Liver (tissue), 9 donors: ENCODE data around the gene KRT75. TPM values are rescaled to one million over a fixed set of nuclear protein-coding genes. Genes with fewer than 3 reads are reported as not detected.

Experiments used
- DNase-seq: peaks from one replicate; pipeline ENCODE4 v3.0.0-alpha.2; 2017; ENCODE audit warnings: low spot score
- H3K27ac ChIP-seq, 2 donors: one replicate each; pipeline ENCODE4 v1.7.0; 2013; ENCODE audit warnings: inconsistent platforms in 2 of 2, low read length in 2 of 2, control low read depth in 1 of 2, low read depth in 1 of 2, mild to moderate bottlenecking in 1 of 2
- H3K27me3 ChIP-seq, 4 donors: one replicate each; pipeline versions ENCODE4 v1.6.1 to v1.7.0; 2013; ENCODE audit warnings: low read length in 3 of 4, inconsistent platforms in 1 of 4, mild to moderate bottlenecking in 1 of 4, moderate library complexity in 1 of 4; ENCODE audit not compliant: control insufficient read depth in 4 of 4, insufficient read depth in 4 of 4
- H3K36me3 ChIP-seq, 4 donors: one replicate each; pipeline versions ENCODE4 v1.6.1 to v1.7.0; 2013; ENCODE audit warnings: low read length in 3 of 4, mild to moderate bottlenecking in 3 of 4, low read depth in 1 of 4, moderate library complexity in 1 of 4; ENCODE audit not compliant: control insufficient read depth in 4 of 4, insufficient read depth in 3 of 4
- H3K4me1 ChIP-seq, 4 donors: one replicate each; pipeline versions ENCODE4 v1.6.1 to v1.7.0; 2013; ENCODE audit warnings: low read length in 3 of 4, mild to moderate bottlenecking in 3 of 4, moderate library complexity in 1 of 4; ENCODE audit not compliant: control insufficient read depth in 4 of 4, insufficient read depth in 4 of 4
- H3K4me3 ChIP-seq, 3 donors: one replicate each; pipeline versions ENCODE4 v1.6.1 to v1.7.0; 2013; ENCODE audit warnings: low read length in 3 of 3, control low read depth in 1 of 3, low read depth in 1 of 3, mild to moderate bottlenecking in 1 of 3
- H3K9ac ChIP-seq, 2 donors: one replicate each; pipeline ENCODE4 v1.7.0; 2013; ENCODE audit warnings: low read length in 2 of 2, mild to moderate bottlenecking in 2 of 2, moderate library complexity in 2 of 2, control low read depth in 1 of 2, low read depth in 1 of 2
- H3K9me3 ChIP-seq, 4 donors: one replicate each; pipeline versions ENCODE4 v1.6.1 to v1.7.0; 2013; ENCODE audit warnings: low read length in 3 of 4; ENCODE audit not compliant: control insufficient read depth in 4 of 4
- EGR1 ChIP-seq, 2 donors: IDR thresholded peaks; 2 replicates each; pipeline ENCODE4 v1.6.1; 2016 to 2018; ENCODE audit warnings: antibody characterized with exemption in 2 of 2, low read depth in 2 of 2
- FOXA1 ChIP-seq: IDR thresholded peaks from 2 replicates; pipeline ENCODE4 v1.6.1; 2016; ENCODE audit warnings: antibody characterized with exemption
- FOXA2 ChIP-seq: IDR thresholded peaks from 2 replicates; pipeline ENCODE4 v1.6.1; 2016; ENCODE audit warnings: antibody characterized with exemption
- GABPA ChIP-seq, 2 donors: IDR thresholded peaks in 1 of 2; conservative IDR thresholded peaks in 1 of 2; 2 replicates each; pipeline ENCODE4 v1.6.1; 2016; ENCODE audit warnings: antibody characterized with exemption in 2 of 2, mild to moderate bottlenecking in 1 of 2, moderate library complexity in 1 of 2
- HNF4A ChIP-seq, 2 donors: conservative IDR thresholded peaks; 2 replicates each; pipeline ENCODE4 v1.6.1; 2016; ENCODE audit warnings: antibody characterized with exemption in 2 of 2, mild to moderate bottlenecking in 2 of 2
- HNF4G ChIP-seq: IDR thresholded peaks from 2 replicates; pipeline ENCODE4 v1.6.1; 2016; ENCODE audit warnings: antibody characterized with exemption
- JUND ChIP-seq, 2 donors: IDR thresholded peaks; 2 replicates each; pipeline ENCODE4 v1.6.1; 2016; ENCODE audit warnings: antibody characterized with exemption in 2 of 2
- MAX ChIP-seq: IDR thresholded peaks from 2 replicates; pipeline ENCODE4 v1.6.1; 2016; ENCODE audit warnings: antibody characterized with exemption
- NR2F2 ChIP-seq: IDR thresholded peaks from 2 replicates; pipeline ENCODE4 v1.6.1; 2016; ENCODE audit warnings: antibody characterized with exemption
- RAD21 ChIP-seq, 2 donors: IDR thresholded peaks; 2 replicates each; pipeline ENCODE4 v1.6.1; 2016; ENCODE audit warnings: antibody characterized with exemption in 2 of 2, mild to moderate bottlenecking in 2 of 2
- SP1 ChIP-seq: IDR thresholded peaks from 2 replicates; pipeline ENCODE4 v1.6.1; 2018; ENCODE audit warnings: antibody characterized with exemption, mild to moderate bottlenecking
- TAF1 ChIP-seq: conservative IDR thresholded peaks from 2 replicates; pipeline ENCODE4 v1.6.1; 2016; ENCODE audit warnings: antibody characterized with exemption, mild to moderate bottlenecking
- YY1 ChIP-seq: IDR thresholded peaks from 2 replicates; pipeline ENCODE4 v1.6.1; 2016; ENCODE audit warnings: antibody characterized with exemption, mild to moderate bottlenecking
- WGBS: extraction: QIAGEN DNeasy Blood & Tissue Kit; methylation state at CpG from one replicate; pipeline ENCODE4 v1.1.7; 2013; 5-methylcytosine and 5-hydroxymethylcytosine counted together
- polyA plus RNA-seq, 2 donors: library from polyadenylated mRNA; stranded (reverse) in 1 of 2; unstranded in 1 of 2; fragments of 200-250 nt in 1 of 2; fragments of >200 nt in 1 of 2; fragmentation: Nextera tagmentation in 1 of 2; extraction: Ambion mirVana in 1 of 2; gene quantifications; one replicate each; pipeline versions ENCODE4 v1.2.1 to v1.2.3, GENCODE V29; 2013 to 2015
- total RNA-seq, 2 donors: library from RNA; depleted of rRNA; stranded (reverse); fragments of >200 nt; gene quantifications; one replicate each; pipeline ENCODE4 v1.2.3, GENCODE V29; 2014
- TF ChIP-seq, protein P1 (sequence below): fragments of 150-350 bp; IDR thresholded peaks from 2 replicates; pipeline ENCODE4 v1.5.1; 2017; ENCODE audit warnings: improper control_type of control experiment, low read depth, low read length; ENCODE audit not compliant: missing input control
- TF ChIP-seq, protein P2 (sequence below): IDR thresholded peaks from 2 replicates; pipeline ENCODE4 v1.6.1; 2016; ENCODE audit warnings: antibody characterized with exemption
- TF ChIP-seq, protein P3 (sequence below): IDR thresholded peaks from 2 replicates; pipeline ENCODE4 v1.6.1; 2016; ENCODE audit warnings: antibody characterized with exemption
- TF ChIP-seq, protein P4 (sequence below): IDR thresholded peaks from 2 replicates; pipeline ENCODE4 v1.6.1; 2016; ENCODE audit warnings: antibody characterized with exemption, mild to moderate bottlenecking
- donor health status: healthy.
- donor health status: healthy.
- donor health status: healthy.
- donor health status: healthy.
- donor health status: healthy.

The KRT75 gene
- total and polyA plus RNA-seq, 4 donors, result not detected

DNA sequence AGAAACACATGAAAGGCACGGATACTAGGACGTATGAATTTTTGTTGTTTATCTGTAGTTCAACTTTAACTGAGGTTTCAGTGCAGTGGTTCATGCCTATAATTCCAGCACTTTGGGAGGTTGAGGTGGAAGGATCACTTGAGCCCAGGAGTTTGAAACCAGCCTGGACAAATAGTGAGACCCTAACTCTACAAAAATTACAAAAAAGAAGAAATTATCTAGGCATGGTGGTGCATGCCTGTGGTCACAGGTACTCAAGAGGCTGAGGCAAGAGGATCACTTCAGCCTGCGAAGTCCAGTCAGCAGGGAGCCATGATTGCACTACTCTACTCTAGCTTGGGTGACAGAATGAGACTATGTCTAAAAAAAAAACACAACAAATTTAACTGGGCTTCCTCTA lies 9.8 kb upstream of the KRT75 start:
- 91% methylated on average over 3 of the region's 3 CpGs for WGBS
- H3K27me3 ChIP-seq, result peaks cover 0 to 8% (median 0%) of the 10 kb centered on the region in 4 donors
- no peak overlapping the region for H3K9ac ChIP-seq
- H3K4me3 ChIP-seq, result no peak overlapping the region
- no peak overlapping the region for H3K27ac ChIP-seq
- no peak for DNase-seq
- no peak for TF ChIP-seq TAF1
- no peak for TF ChIP-seq GABPA (IDR thresholded peaks at IDR 0.05 in 1 of 2, conservative IDR thresholded peaks at IDR 0.05 in 1 of 2)
- TF ChIP-seq SP1, result no peak
- no peak for TF ChIP-seq MAX
- TF ChIP-seq FOXA2, result no peak
- no peak for TF ChIP-seq HNF4A (conservative IDR thresholded peaks at IDR 0.05)
- no peak for TF ChIP-seq YY1
- no peak for TF ChIP-seq HNF4G
- H3K36me3 ChIP-seq, result no peaks in the 10 kb centered on the region
- H3K4me1 ChIP-seq, result no peaks in the 10 kb centered on the region
- H3K9me3 ChIP-seq, result no peaks in the 10 kb centered on the region

DNA sequence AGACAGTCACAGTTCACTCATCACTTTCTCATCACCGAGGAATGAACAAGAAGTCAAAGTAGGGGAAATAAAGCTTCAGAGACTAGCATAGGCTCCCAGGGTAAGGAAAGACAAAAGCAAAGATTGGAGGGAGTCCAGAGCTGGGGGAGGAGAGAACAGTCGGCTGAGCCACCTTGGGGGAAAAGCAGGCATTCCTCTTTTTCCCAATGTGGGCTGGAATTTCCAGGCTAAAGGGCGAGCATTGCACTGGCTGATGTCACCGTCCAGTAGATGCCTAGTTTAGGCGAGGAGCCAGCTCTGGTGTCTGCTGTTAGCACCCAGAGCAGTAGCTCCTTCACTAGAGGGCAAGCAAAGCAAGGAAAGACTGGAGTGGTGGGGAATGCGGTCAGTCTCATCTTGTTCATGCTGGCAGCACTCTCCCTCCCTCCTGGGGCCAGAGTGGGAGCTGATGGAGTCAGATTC lies 8.5 kb upstream of the KRT75 start:
- Histone ChIP-seq H3K4me3 (no peak overlapping the region), H3K4me1 (no peaks in the 10 kb centered on the region), H3K9me3 (no peaks in the 10 kb centered on the region), H3K9ac (no peak overlapping the region), H3K27ac (no peak overlapping the region), H3K36me3 (no peaks in the 10 kb centered on the region), H3K27me3 (peaks cover 0 to 8% (median 0%) of the 10 kb centered on the region in 4 donors)
- no peak for TF ChIP-seq FOXA2
- no peak for TF ChIP-seq YY1
- DNase-seq, result no peak
- WGBS, result 36% methylated on average over 6 of the region's 6 CpGs

DNA sequence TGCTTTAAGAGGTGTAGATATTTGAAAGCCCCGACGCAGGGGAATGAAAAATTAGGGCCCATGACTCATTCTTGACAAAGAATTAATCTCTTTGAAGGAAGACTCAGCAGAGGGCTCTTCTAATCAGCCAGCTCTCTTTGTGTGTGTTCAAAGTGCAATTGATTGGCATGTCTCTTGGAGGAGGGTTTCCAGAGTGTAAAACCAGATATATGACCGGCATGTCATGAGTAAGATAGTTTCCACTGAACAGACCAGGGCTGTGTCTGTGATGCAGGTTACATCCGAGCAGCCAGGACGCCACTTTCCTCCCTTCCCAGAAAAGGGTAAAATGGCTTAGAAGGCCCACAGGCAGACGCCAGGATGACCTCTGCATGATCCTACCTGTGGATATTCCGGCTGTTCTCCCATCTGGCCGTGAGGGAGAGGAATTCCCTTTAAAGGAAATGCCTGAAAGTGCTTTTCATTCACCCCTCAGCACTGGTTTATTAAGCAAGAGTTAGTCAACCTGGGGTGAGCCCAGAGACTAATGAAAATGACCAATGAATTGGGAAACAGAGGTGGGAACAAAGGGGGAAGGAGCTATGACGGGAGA lies 7.2 kb upstream of the KRT75 start:
- no peak overlapping the region for H3K9ac ChIP-seq
- H3K27ac ChIP-seq, result no peak overlapping the region
- WGBS, result 58% methylated on average over 9 of the region's 9 CpGs
- H3K36me3 ChIP-seq, result no peaks in the 10 kb centered on the region
- no peaks in the 10 kb centered on the region for H3K4me1 ChIP-seq
- no peak for DNase-seq
- H3K9me3 ChIP-seq, result no peaks in the 10 kb centered on the region
- H3K4me3 ChIP-seq, result no peak overlapping the region
- peaks cover 0 to 8% (median 0%) of the 10 kb centered on the region in 4 donors for H3K27me3 ChIP-seq
- TF ChIP-seq RAD21 (IDR thresholded peaks at IDR 0.05) (no peak), FOXA1 (no peak), HNF4G (no peak), YY1 (no peak), NR2F2 (no peak), TAF1 (no peak), SP1 (no peak), GABPA (IDR thresholded peaks at IDR 0.05 in 1 of 2, conservative IDR thresholded peaks at IDR 0.05 in 1 of 2) (no peak), EGR1 (IDR thresholded peaks at IDR 0.05; ENCODE audit: low read depth in 2 of 2) (no peak), JUND (IDR thresholded peaks at IDR 0.05) (no peak)
- TF ChIP-seq, protein P1, sequence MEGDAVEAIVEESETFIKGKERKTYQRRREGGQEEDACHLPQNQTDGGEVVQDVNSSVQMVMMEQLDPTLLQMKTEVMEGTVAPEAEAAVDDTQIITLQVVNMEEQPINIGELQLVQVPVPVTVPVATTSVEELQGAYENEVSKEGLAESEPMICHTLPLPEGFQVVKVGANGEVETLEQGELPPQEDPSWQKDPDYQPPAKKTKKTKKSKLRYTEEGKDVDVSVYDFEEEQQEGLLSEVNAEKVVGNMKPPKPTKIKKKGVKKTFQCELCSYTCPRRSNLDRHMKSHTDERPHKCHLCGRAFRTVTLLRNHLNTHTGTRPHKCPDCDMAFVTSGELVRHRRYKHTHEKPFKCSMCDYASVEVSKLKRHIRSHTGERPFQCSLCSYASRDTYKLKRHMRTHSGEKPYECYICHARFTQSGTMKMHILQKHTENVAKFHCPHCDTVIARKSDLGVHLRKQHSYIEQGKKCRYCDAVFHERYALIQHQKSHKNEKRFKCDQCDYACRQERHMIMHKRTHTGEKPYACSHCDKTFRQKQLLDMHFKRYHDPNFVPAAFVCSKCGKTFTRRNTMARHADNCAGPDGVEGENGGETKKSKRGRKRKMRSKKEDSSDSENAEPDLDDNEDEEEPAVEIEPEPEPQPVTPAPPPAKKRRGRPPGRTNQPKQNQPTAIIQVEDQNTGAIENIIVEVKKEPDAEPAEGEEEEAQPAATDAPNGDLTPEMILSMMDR, result no peak
- TF ChIP-seq, protein P2, sequence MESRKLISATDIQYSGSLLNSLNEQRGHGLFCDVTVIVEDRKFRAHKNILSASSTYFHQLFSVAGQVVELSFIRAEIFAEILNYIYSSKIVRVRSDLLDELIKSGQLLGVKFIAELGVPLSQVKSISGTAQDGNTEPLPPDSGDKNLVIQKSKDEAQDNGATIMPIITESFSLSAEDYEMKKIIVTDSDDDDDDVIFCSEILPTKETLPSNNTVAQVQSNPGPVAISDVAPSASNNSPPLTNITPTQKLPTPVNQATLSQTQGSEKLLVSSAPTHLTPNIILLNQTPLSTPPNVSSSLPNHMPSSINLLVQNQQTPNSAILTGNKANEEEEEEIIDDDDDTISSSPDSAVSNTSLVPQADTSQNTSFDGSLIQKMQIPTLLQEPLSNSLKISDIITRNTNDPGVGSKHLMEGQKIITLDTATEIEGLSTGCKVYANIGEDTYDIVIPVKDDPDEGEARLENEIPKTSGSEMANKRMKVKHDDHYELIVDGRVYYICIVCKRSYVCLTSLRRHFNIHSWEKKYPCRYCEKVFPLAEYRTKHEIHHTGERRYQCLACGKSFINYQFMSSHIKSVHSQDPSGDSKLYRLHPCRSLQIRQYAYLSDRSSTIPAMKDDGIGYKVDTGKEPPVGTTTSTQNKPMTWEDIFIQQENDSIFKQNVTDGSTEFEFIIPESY, result no peak
- TF ChIP-seq, protein P3, sequence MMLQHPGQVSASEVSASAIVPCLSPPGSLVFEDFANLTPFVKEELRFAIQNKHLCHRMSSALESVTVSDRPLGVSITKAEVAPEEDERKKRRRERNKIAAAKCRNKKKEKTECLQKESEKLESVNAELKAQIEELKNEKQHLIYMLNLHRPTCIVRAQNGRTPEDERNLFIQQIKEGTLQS, result no peak
- TF ChIP-seq, protein P4, sequence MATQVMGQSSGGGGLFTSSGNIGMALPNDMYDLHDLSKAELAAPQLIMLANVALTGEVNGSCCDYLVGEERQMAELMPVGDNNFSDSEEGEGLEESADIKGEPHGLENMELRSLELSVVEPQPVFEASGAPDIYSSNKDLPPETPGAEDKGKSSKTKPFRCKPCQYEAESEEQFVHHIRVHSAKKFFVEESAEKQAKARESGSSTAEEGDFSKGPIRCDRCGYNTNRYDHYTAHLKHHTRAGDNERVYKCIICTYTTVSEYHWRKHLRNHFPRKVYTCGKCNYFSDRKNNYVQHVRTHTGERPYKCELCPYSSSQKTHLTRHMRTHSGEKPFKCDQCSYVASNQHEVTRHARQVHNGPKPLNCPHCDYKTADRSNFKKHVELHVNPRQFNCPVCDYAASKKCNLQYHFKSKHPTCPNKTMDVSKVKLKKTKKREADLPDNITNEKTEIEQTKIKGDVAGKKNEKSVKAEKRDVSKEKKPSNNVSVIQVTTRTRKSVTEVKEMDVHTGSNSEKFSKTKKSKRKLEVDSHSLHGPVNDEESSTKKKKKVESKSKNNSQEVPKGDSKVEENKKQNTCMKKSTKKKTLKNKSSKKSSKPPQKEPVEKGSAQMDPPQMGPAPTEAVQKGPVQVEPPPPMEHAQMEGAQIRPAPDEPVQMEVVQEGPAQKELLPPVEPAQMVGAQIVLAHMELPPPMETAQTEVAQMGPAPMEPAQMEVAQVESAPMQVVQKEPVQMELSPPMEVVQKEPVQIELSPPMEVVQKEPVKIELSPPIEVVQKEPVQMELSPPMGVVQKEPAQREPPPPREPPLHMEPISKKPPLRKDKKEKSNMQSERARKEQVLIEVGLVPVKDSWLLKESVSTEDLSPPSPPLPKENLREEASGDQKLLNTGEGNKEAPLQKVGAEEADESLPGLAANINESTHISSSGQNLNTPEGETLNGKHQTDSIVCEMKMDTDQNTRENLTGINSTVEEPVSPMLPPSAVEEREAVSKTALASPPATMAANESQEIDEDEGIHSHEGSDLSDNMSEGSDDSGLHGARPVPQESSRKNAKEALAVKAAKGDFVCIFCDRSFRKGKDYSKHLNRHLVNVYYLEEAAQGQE, result no peak
